IPS-18c (cell line): ENCODE measurements around the gene ACAD9.
A peak's percentile ranks its signal among the peaks of the same experiment; 100 is the strongest.
"Not testable (repeated sequence)": the region's sequence is repeated elsewhere in the genome, so short reads cannot be mapped to it uniquely, and the experiment has no call there.

Experiments used
- H3K4me3 ChIP-seq: 2 replicates; pipeline ENCODE4 v1.7.0; 2013; ENCODE audit warnings: low read depth, mild to moderate bottlenecking, low read length, moderate library complexity; ENCODE audit not compliant: insufficient read depth
- H3K9me3 ChIP-seq: one replicate; pipeline ENCODE4 v1.6.1; 2013; ENCODE audit warnings: mild to moderate bottlenecking, low read length, moderate library complexity; ENCODE audit not compliant: control insufficient read depth, insufficient read depth

The ACAD9 gene

DNA sequence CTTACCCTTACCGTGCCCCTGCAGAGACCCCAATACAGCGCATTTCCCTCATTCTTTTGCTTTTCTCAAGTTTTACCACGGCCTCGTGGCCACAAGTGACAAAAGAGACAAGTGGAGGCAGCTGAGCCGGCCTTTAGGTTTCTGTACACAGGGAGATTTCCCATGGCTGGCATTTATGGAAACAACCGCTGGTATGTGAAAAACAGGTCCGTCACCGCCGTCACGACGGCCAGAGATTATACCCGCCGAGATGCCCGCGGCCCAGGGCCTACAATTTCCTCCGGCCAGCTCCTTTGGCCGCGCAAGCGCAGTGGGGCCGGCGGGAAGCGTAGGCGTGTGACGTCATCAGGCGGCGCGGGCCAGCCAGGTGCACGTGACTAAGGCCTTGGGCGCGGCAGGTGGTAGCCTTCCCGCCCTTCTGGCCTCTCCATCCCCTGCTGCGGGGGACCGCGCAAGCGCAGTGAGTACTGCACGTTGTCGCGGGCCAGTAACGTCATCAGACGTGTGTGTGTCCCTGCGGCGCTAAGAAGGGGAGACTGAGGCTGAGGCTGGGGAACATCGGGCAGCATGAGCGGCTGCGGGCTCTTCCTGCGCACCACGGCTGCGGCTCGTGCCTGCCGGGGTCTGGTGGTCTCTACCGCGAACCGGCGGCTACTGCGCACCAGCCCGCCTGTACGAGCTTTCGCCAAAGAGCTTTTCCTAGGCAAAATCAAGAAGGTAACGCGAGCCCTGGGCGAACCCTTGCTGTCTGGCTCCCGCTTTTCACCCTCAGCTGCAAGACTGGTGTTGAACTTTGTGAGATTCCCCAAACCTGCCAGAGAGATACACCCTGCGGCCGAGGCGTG is at the start of gene ACAD9:
Gene ACAD9 (plus strand): TSS at position 496 of the 845 bp plus-strand sequence. CDS start 72 bp downstream, at position 568.
- Histone ChIP-seq H3K4me3 (peak within 1 kb of the TSS; percentile 98), H3K9me3 (no peaks in the 10 kb centered on the region)

DNA sequence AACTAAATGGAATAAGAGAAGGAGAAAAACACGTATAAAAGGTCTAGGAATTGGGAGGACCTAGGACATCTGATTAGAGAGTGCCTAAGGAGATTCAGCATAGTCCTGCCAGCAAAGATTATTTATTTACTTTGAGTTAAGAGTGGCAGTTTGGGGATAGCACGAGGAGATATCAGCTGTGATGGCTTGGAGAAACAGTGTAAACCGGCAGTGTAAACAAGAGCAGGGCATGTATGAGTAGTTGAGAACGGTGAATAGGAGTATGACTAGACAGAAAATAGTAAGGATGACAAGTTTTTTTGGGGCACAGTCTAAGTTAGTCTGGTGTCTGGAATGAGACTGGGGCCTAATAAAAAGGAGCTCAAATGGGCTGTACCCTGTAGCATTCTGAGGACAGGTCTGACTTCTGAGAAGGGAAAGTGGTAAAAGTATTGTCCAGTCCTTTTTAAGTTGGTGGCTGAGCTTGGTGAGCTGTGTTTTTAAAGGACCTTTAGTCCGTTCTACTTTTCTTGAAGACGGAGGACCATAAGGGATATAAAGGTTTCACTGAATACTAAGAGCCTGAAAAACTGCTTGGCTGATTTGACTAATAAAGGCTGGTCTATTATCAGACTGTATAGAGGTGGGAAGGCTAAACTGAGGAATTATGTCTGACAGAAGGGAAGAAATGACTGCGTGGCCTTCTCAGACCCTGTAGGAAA is 49.3 kb upstream of the ACAD9 start:
- H3K9me3 ChIP-seq, H3K4me3 ChIP-seq: not testable (repeated sequence)

DNA sequence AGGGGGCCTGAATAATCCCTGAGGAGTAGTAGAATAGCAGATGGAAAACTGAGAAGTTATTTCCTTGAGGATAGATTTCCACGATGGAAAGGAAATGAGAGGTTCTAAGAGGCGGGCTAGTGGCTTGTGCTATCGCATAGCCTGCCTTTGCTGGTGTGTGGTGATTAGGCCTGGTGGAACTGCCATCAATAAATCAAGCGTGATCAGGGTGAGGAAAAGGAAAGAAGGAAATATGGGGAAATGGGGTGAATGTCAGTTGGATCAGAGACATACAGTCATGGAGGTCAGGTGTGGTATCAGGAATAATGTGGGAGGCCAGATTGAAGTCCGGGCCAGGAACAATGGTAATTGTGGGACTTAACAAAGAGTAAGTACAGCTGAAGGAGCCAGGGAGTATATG is 48.7 kb upstream of the ACAD9 start:
- not testable (repeated sequence) for H3K9me3 ChIP-seq, H3K4me3 ChIP-seq

DNA sequence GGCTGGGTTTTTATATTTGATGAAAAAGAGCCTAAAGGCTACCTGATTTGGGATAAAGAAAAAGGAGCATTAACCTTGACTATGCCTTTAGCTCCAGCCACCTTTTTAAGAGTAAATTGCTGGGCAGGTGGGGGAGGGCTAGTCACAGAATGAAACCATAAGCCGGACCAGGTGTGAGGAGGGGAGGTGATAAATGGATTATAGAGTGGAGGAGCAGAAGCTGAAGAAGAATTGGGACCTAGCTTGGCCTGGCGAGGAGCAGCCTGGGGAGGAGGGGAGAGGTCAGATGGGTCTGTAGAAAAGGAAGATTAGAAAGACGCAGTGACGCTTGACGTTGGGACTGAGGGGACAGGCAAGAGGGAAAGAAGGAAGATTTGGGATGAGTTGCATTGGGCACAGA is 46.4 kb upstream of the ACAD9 start:
- not testable (repeated sequence) for H3K4me3 ChIP-seq, H3K9me3 ChIP-seq

DNA sequence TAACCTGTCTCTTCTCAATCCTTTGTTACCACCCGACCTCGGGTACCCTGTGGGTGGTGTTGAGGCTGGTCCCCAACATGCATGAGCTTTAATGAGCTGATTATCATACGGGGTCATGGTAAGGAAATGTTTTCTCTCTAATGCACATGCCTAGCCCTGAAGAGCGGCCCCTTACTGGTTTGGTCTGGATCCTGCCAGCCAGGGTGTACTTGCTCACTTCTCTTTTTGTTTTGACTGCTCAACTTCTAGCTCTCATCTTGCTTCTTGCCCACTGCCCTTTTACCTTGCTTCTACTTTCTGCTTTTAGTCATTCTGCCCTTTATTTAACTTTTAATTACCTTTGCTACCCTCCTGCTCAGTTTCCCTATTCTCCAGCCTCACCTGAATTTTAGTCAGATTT is 44.3 kb upstream of the ACAD9 start:
- no peak overlapping the region for H3K4me3 ChIP-seq
- H3K9me3 ChIP-seq, result no peaks in the 10 kb centered on the region

DNA sequence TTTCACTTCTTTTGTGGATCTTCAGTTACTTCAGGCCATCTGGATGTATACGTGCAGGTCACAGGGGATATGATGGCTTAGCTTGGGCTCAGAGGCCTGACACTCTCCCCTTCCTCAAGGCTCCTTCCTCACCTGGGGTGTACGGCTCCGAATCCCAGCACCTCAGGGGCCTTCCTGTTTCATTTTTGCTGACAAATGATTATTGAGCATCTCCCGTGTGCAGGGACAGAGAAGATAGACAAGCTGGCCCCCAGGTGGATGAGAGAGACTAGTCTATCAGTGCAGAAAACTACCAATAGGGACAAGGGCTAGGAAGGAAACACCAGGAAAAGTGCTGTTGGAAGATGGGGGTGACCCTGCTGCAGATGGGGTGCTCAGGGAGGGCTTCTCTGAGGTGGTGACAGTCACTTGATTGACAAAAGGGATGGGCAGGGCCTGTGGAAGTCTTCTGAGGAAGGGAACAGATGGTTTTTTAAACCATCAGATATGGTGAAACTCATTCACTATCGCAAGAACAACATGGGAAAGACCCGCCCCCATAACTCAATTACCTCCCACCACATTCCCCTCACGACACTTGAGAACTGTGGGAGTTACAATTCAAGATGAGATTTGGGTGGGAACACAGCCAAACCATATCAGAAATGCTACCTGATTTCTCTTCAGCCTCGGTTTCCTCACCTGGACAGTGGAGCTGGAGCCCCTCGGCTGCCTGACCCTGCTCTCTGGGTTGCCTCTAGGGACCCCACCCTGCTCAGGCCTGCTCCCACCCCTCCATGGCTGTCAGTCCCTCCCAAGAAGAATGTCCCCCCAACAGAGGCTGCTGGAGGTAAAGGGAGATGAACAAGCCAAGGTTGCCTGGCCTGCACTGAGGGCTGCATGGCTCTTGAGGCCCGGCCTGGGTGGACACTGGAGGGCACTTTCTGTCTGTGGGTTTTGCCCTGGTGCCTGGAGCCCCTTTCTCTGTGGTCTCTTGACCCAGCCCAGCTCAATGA is 37.2 kb upstream of the ACAD9 start:
- no peaks in the 10 kb centered on the region for H3K9me3 ChIP-seq
- H3K4me3 ChIP-seq, result no peak overlapping the region

DNA sequence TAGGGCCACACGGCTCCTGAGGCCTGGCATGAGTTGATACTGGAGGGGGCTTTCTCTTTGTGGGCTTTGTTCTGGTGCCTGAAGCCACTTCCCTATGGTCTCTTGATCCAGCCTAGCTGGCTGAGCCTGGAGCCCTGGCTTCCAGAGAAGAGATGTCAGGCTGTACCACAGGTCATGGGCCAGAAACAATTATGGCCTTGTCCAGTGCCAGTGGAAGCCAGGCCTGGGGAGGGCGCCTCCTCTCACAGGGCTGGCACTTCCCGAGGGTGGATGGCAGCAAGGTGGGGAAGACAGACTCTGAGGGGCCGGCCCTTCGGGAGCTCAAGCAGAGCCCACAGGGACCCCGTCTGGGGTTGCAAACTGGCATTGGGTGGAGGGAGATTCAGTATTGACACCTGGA is 34.9 kb upstream of the ACAD9 start:
- Histone ChIP-seq H3K9me3 (no peaks in the 10 kb centered on the region), H3K4me3 (no peak overlapping the region)

DNA sequence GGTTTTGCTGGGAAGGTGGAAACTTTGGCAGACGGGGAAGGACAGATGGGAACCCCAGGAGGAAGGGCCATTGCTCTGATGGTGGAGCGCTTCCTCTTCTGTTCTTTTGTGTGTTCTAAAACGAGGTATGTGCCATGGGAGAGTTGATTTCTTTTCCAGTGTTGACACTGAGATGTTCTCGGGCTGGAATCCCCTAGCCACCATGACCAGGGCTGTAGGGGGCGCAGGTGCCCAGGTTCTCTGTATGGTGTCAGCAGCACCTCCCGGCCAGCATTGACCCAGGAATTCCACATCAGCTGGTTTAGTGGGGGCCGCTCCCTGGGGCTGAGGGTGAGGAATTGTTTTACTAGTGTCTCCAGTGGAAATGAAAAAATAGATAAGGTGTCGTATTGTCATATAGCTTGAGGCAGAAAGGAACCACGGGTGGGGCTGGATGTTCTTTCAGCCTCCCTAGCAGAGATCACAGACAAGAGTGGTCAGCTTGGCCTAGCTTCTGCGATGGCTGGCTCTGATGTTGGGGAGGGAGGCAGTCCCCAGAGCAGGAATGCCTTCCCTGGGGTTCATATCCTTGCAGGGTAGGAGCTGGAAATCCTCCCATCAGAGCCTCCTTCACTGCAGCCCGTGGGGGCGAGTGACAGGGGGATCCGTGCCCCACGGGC is 34.2 kb upstream of the ACAD9 start:
- H3K4me3 ChIP-seq, result peak overlapping the region; percentile 45

DNA sequence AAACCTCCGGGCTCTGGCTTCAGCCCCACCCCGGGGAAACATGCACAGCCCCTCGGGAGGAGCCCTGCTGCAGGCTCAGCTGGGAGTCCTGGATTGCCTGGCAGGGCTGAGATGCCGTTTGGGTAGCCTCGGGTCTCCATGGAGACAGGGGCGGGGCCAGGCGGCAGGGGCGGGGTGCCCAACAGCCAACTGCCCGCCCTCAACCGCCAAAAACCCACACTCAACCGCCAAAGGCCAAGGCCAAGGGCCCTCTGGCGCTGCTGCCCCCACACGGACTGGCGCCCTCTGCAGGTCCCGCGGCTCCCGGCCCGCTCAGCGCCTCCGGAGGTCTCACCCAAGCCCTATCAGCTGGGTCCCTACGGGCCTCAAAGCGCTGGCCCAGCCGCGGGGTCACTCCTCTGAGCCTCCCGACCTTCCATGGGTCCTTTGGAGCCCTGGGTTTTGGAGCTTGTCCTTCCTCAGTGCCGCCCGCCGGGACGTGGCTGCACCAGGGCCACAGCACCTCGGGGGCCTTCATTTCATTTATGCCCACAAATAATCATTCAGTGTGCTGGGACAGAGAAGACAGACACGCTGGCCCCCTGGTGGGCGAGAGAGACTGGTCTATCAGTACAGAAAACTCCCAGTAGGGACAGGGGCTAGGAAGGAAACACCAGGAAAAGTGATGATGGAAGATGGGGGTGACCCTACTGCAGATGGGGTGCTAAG is 33.5 kb upstream of the ACAD9 start:
- H3K4me3 ChIP-seq, result peak overlapping the region; percentile 45
- no peaks in the 10 kb centered on the region for H3K9me3 ChIP-seq

More for the DNA sequence above, 34.2 kb upstream of the ACAD9 start:
- no peaks in the 10 kb centered on the region for H3K9me3 ChIP-seq

DNA sequence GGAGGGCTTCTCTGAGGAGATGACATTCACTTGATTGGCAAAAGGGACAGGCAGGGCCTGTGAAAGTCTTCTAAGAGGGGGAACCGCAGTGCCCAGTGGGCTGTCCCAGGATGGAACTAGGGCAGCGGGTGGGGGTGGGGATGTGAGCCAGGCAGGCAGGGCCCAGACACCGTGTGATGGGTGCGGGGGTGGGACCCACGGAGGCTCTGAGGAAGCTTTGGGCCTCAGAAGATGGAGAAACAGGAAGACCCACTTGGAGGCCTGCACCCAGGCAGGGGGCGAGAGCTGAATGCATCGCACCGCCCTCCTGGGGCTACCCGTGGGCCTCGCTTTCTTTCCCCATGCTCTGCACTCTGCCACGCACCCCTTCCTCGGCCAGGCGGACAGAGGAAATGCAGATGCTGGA is 32.9 kb upstream of the ACAD9 start:
- no peaks in the 10 kb centered on the region for H3K9me3 ChIP-seq
- no peak overlapping the region for H3K4me3 ChIP-seq

DNA sequence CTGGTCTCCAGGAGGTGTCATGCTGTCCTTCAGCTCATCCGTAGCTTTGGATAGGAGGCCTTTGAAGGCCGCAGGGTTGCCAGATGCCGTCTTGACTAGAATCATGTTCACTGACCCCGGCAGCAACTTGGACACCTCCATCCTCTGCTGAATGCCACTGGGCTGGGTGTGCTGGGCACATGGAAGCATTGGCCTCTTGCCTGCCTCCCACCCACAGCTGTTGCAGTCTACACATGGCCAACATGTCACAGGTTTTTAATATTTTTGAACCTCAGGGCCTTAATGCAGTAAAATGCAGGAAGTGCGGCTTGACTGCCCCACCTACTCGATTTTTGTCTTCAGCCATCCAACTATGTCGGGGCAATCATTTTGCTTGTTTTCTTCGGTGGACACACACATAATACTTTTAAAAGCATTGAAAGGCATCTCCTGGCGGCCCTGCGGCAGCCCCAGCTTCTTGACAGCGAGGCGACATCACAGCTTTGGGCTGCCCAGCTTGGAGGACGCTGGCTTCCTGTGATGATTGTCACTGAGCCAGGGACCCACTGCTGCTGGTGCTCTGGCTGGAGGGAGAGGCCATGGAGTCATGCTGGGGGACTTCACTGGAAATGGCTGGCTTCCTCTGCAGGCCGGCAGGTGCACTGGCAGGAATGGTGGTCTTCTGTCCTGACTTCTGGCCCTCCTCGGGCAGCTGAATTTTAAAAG is 31.6 kb upstream of the ACAD9 start:
- Histone ChIP-seq H3K9me3 (no peaks in the 10 kb centered on the region), H3K4me3 (no peak overlapping the region)

DNA sequence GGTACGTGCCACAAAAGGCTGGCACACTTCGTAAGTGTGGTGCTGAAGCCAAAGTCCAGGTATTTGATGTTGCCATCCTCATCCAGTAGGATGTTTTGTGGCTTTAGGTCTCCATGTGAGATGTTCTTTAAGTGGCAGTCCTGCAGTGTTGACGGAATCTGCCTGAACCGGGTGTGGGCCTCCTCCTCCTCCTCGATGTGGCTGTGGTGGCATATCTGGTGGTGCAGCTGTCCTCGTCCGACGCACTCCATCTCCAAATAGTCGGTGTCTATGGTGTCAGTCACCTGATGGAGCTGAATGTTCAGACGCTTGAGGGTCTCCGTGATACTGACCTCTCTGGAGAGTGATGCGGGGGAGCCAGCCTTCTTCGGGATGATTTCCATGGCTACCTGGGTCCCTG is 30.5 kb upstream of the ACAD9 start:
- Histone ChIP-seq H3K9me3 (peaks cover 3% of the 10 kb centered on the region), H3K4me3 (no peak overlapping the region)

DNA sequence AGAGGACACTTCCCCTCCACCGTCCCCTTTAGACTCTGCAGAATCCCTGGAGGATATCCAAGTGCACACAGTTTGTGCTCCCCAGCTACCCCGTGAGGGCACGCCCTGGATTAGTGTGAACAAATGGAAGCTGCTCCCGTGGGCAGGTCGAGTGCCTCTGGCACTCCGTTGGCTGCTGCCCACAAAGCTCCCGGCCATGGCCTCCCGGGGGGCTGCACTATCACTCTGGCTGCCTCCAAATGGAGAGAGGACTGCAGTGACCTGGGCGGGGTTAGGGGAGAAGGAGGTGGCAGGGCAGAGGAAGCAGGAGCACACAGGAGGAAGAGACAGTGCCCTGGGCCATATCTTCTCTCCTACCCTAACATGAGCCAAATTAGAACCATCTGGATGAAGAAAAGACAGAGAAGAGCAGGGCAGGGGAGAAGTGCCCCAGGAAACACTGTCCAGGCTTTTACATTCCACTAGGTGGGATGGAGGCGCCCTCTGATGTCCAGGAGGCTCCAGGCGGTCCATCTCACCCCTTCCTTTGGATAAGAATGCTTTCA is 29.4 kb upstream of the ACAD9 start:
- H3K9me3 ChIP-seq, result peaks cover 6% of the 10 kb centered on the region
- H3K4me3 ChIP-seq, result no peak overlapping the region

DNA sequence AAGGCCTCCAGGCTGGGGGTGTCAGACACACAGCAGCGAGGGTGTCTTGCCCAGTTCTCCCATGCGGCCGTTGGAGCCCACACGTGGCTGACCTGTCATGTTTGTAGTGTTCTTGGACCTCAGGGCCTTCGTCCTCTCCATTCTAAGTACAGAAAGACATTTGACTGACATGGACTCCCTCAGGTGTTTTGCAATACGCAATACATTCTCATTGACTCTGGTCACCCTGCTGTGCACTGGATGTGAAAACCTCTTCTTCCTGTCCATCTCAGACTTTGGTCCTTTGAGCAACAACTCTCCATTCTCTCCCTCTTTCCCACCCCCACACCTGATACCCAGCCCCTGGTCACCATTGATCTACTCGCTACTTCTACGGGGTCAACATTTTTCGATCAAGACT is 28.9 kb upstream of the ACAD9 start:
- no peak overlapping the region for H3K4me3 ChIP-seq
- peaks cover 6% of the 10 kb centered on the region for H3K9me3 ChIP-seq

DNA sequence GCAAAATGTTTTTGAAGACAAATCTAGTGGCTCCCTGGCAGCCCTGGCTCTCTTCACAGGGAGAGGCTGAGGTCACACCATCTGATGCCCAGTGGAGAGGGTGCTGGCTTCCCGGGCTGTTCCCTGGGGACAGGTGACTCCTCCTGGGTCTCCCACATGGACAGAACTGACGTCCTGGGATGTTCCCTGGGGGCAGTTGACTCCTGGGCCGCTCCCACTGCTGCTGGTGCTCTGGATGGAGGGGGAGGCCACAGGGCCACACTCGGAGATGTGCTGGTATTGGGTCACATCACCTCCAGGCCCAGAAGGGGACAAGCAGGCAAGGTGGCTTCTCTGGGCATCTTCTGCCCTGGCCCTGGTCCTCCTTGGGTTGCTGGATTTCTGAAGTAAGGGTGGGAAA is 27.8 kb upstream of the ACAD9 start:
- Histone ChIP-seq H3K9me3 (peaks cover 6% of the 10 kb centered on the region), H3K4me3 (no peak overlapping the region)

DNA sequence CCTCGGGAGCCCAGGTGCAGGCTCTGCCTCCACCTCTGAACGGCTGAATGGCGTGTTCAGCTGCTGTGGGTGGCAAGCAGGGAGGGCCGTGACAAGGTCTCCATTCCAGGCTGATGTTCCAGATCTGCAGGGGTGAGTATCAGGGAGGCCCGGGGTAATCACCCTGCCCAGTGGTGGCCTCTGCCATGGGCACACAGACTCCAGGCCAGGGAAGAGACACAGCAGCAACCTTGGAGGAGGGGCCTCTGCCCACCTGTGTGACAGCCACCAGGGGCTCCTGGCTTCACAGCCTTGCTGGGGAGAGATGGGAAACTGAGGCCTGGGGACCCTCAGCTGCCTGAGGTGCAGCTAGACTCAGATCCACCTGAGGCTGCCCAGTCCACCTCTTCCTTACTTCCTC is 25.6 kb upstream of the ACAD9 start:
- H3K4me3 ChIP-seq, result no peak overlapping the region; the same call in 1 of the 2 replicates

More for the DNA sequence above, 25.6 kb upstream of the ACAD9 start:
- H3K9me3 ChIP-seq, result peaks cover 10% of the 10 kb centered on the region
